ENCODE data around the gene LILRA5. TPM values are rescaled to one million over a fixed set of nuclear protein-coding genes. Genes with fewer than 3 reads are reported as not detected.
"Not testable (repeated sequence)": the region's sequence is repeated elsewhere in the genome, so short reads cannot be mapped to it uniquely, and the experiment has no call there.

The LILRA5 gene
- total RNA-seq, 1 experiment from 2014 or later, result not detected

DNA sequence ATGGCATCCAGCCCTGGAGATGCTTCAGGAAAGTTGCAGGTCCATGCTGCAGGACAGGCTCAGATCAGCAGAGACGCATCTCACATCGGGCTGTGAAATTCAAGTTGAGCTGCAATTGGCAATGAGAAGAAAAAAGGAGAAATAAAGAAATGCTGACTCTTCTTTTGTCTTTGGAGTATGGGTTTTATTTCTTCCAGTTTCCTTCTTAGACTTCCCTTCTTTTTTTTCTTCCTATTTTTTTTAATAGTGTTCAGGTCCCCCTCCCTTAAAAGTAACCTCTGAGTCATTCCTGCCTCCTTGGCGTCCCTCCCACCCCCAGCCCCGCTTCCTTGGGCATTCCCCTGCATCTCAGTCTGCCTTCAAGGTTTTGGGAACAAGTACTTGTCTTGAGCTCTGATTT is 41.4 kb downstream of the LILRA5 start:
- H2AFZ ChIP-seq (ENCODE audit: low read depth, low read length, poor library complexity, severe bottlenecking); H3K36me3 ChIP-seq (ENCODE audit: control insufficient read depth in 1 of 2, insufficient read depth in 2 of 2, low read length in 2 of 2); H4K20me1 ChIP-seq (ENCODE audit: insufficient read depth); ATAC-seq; H3K27ac ChIP-seq (ENCODE audit: low read depth, low read length); H3K9me3 ChIP-seq (ENCODE audit: control insufficient read depth in 1 of 2, insufficient read depth in 1 of 2, low read depth in 1 of 2, low read length in 2 of 2); H3K9ac ChIP-seq (ENCODE audit: low read length); H3K4me2 ChIP-seq (ENCODE audit: low read length); DNase-seq (ENCODE audit: low read depth, low spot score); RAD21 ChIA-PET (ENCODE audit: low non-redundant PET in 1 of 2, low total read pairs in 2 of 2, uncharacterized antibody in 2 of 2, unreplicated experiment in 2 of 2); H3K4me3 ChIP-seq (replicated peaks in 1 of 2; ENCODE audit: low read depth in 1 of 2, low read length in 2 of 2); intact Hi-C loops (cut with micrococcal nuclease); CTCF ChIA-PET; H3K9me2 ChIP-seq (ENCODE audit: insufficient read depth); POLR2A ChIA-PET; BruUV-seq (replicated peaks); H3K79me2 ChIP-seq (ENCODE audit: insufficient read depth, low read length); H3K4me1 ChIP-seq (ENCODE audit: control insufficient read depth in 1 of 2, insufficient read depth in 2 of 2, low read length in 2 of 2): not testable (repeated sequence)
- H3K27me3 ChIP-seq (ENCODE audit: insufficient read depth, low read length), result peaks cover 23% of the 10 kb centered on the region

GRCh38 chr19:54271106-54271505 is 41.9 kb downstream of the LILRA5 start:
- no peak overlapping the region for H3K9ac ChIP-seq (ENCODE audit: low read length)

More at GRCh38 chr19:54271106-54271505, 41.9 kb downstream of the LILRA5 start:
- Histone ChIP-seq H3K9me2 (ENCODE audit: insufficient read depth) (no peaks in the 10 kb centered on the region), H2AFZ (ENCODE audit: low read depth, low read length, poor library complexity, severe bottlenecking) (no peak overlapping the region), H3K4me1 (ENCODE audit: control insufficient read depth in 1 of 2, insufficient read depth in 2 of 2, low read length in 2 of 2) (no peaks in the 10 kb centered on the region), H4K20me1 (ENCODE audit: insufficient read depth) (no peaks in the 10 kb centered on the region), H3K4me2 (ENCODE audit: low read length) (no peak overlapping the region), H3K9me3 (ENCODE audit: control insufficient read depth in 1 of 2, insufficient read depth in 1 of 2, low read depth in 1 of 2, low read length in 2 of 2) (no peaks in the 10 kb centered on the region), H3K27me3 (ENCODE audit: insufficient read depth, low read length) (peaks cover 23% of the 10 kb centered on the region), H3K27ac (ENCODE audit: low read depth, low read length) (no peak overlapping the region), H3K4me3 (replicated peaks in 1 of 2; ENCODE audit: low read depth in 1 of 2, low read length in 2 of 2) (no peak overlapping the region), H3K79me2 (ENCODE audit: insufficient read depth, low read length) (no peaks in the 10 kb centered on the region), H3K36me3 (ENCODE audit: control insufficient read depth in 1 of 2, insufficient read depth in 2 of 2, low read length in 2 of 2) (no peaks in the 10 kb centered on the region)
- TF ChIP-seq SIN3A (IDR thresholded peaks at IDR 0.05; ENCODE audit: low read depth) (no peak), FOSL1 (IDR thresholded peaks at IDR 0.05; ENCODE audit: low read depth) (no peak), JUND (IDR thresholded peaks at IDR 0.05) (no peak), ZNF274 (IDR thresholded peaks at IDR 0.05; ENCODE audit: low read depth, low read length) (no peak), YY1 (IDR thresholded peaks at IDR 0.05; ENCODE audit: extremely low read depth, insufficient replicate concordance, low read depth, low read length) (no peak), TCF7L2 (IDR thresholded peaks at IDR 0.05; ENCODE audit: borderline replicate concordance, extremely low read depth, insufficient read depth, insufficient read length) (no peak), MAX (IDR thresholded peaks at IDR 0.05) (no peak), EZH2 (IDR thresholded peaks at IDR 0.05) (no peak), SP1 (IDR thresholded peaks at IDR 0.05; ENCODE audit: low read depth) (no peak), ELF1 (IDR thresholded peaks at IDR 0.05; ENCODE audit: borderline replicate concordance, low read depth) (no peak), CEBPB (IDR thresholded peaks at IDR 0.05; ENCODE audit: low read depth) (no peak), EGR1 (IDR thresholded peaks at IDR 0.05; ENCODE audit: low read depth) (no peak)
- TF ChIP-seq, protein P1, sequence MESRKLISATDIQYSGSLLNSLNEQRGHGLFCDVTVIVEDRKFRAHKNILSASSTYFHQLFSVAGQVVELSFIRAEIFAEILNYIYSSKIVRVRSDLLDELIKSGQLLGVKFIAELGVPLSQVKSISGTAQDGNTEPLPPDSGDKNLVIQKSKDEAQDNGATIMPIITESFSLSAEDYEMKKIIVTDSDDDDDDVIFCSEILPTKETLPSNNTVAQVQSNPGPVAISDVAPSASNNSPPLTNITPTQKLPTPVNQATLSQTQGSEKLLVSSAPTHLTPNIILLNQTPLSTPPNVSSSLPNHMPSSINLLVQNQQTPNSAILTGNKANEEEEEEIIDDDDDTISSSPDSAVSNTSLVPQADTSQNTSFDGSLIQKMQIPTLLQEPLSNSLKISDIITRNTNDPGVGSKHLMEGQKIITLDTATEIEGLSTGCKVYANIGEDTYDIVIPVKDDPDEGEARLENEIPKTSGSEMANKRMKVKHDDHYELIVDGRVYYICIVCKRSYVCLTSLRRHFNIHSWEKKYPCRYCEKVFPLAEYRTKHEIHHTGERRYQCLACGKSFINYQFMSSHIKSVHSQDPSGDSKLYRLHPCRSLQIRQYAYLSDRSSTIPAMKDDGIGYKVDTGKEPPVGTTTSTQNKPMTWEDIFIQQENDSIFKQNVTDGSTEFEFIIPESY (IDR thresholded peaks at IDR 0.05; ENCODE audit: extremely low read depth, insufficient replicate concordance, low read length), result no peak
- DNase-seq (ENCODE audit: low read depth, low spot score) (no peak), ATAC-seq (no peak)
- ChIA-PET CTCF (no interaction called here), RAD21 (ENCODE audit: low non-redundant PET in 1 of 2, low total read pairs in 2 of 2, uncharacterized antibody in 2 of 2, unreplicated experiment in 2 of 2) (no interaction called here), POLR2A (no interaction called here)
- intact Hi-C loops (cut with micrococcal nuclease), result no loop called here
- no TSS peak for BruUV-seq (replicated peaks)
